ENCODE measurements around the gene ADAMTSL1.
"Not testable (repeated sequence)": the region's sequence is repeated elsewhere in the genome, so short reads cannot be mapped to it uniquely, and the experiment has no call there.

ADAMTSL1 gene

DNA sequence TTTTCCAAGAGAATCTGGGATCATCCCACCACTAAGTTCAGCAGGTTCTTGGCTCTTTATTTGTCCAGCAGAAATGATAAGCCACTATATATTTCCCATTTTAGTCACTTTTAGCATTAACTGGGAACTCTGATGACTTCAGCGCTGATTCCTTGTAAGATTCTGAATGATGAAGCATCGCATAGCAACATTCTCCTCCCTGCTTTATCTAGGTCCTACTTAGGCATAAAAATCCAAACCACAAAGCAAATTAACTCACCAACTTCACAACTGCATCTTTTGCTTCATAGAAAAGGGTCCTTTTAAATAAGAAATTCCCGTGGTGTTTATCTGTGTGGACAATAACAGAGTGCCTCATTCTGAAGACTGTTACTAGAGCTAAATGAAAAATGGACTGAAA lies 355.1 kb downstream of the ADAMTSL1 start:
- no peak for DNase-seq

DNA sequence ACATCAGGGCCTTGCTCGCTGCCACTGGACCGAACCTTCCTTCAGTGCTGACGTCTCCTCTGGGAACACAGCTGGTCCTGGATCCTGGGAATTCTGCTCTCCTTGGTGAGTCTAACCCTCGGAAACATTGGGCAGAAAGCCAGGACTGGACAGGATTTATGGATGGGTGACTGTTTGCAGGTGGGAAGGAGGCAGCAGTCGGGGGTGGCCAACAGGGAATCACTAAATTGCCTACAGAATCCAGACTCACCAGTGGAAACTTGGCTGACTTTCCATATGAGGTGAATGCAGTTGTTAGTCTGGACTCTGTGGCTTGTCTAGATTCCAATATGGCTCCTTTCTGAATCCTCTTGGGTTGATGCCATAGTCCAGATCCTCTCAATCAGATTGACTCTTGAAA lies 355.9 kb downstream of the ADAMTSL1 start:
- DNase-seq = no peak

DNA sequence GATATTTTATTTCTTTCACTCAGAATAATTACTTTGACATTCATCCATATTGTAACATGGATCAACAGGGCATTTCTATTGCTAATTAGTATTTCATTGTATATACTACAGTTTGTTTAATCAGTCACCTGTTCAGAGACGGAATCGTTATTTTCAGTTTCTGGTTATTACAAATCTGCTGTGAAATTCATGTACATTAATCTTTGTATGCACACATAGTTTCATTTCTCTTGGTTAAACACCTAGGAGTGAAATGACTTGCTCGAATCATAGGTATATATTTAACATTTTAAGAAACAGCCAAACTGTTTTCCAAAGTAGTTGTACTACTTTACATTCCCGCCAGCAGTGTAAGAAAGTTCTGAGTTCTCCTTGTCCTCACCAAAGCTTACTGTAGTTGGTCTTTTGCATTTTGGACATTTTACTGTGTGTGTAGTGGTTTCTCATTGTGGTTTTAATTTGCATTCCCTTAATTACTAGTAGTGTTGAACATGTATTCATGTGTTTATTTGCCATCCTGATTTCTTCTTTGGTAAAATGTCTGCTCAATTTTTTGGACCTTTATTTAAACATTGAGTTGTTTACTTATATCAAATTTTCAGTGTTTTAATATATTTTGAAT lies 360.9 kb downstream of the ADAMTSL1 start:
- DNase-seq = no peak

DNA sequence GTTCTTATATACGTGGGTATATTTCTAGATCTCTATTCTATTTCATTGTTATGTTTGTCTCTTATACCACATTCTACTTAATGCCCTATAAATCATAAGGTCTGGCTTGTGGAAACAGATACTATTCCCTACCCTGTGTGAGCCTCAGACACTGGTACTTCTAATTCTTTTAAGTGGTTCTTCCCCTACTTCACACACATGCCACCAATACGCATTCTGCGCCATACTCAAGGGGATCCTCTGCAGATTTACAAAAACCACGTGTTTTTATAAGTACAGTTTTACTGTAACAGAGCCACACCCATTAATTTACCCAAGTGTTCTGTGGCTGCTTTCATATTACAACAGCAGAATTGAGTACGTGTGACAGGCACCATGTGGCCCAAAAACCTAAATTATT lies 363.4 kb downstream of the ADAMTSL1 start:
- no peak for DNase-seq

DNA sequence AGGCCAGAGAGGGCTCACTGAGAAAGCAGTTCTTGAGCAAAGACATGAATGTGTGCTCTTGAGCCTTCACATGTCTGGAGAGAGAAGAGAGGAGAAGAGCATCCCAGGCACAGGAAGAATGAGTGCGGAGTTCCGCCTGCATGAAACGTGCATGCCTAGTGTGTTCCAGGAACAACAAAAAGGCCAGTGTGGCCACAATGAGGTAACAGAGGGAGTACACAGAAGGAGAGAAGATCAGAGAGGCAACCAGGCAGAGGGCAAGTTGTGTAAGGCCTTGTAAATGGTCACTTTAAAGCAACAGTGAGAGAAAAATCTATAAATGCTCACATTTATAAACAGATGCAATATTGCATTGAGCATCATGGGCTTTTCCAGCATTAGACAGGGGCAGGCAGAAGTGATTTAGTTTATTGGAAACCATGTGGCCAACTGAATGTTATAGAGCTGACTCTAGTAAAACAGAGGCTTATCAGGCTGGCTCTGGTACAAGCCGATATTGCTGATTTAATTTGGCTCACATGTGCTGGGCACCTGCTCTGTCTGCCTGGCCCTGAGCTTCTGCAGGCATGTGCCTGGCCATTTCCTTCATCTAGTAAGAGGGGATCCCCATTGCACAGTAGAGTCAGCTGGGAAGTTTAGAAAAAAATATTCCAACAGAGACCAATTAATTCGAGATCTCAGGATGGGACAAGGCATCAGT lies 373.8 kb downstream of the ADAMTSL1 start:
- no peak for DNase-seq

DNA sequence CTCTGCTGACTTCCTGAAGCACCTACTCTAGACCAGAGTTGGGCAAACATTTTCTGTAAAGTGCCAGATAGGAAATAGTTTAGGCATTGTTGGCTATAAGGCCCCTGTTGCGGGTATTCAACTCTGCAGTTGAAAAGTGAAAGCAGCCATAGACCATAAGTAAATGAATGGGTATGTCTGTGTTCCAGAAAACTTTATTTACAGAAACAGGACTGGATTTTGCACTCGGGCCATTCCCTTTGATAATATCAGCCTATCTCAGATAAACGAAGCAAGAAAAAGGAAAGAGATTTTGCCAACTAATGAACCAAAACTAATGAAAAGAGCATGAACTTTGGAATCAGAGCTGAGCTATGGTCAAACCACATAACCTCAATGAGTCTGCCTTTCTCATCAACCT lies 374.7 kb downstream of the ADAMTSL1 start:
- DNase-seq = no peak

DNA sequence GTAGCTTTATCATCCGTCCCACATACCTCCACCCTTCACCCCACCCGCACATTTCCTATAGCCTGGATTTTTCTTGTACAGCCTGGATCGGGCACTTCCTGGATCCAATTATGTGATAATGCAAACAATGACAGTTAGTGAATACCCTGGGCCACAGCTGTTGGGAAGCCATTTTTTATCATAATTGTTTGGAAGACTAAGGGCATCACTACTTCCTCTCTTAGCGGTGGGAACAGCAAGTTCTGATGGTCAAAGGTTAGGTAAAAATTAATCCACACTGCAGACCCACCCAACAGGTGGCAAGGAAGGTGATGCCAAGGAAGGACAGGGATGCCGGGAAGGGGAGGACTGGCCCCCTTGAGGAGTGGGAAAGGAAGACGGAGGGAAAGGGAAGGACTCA lies 375.3 kb downstream of the ADAMTSL1 start:
- DNase-seq = no peak

DNA sequence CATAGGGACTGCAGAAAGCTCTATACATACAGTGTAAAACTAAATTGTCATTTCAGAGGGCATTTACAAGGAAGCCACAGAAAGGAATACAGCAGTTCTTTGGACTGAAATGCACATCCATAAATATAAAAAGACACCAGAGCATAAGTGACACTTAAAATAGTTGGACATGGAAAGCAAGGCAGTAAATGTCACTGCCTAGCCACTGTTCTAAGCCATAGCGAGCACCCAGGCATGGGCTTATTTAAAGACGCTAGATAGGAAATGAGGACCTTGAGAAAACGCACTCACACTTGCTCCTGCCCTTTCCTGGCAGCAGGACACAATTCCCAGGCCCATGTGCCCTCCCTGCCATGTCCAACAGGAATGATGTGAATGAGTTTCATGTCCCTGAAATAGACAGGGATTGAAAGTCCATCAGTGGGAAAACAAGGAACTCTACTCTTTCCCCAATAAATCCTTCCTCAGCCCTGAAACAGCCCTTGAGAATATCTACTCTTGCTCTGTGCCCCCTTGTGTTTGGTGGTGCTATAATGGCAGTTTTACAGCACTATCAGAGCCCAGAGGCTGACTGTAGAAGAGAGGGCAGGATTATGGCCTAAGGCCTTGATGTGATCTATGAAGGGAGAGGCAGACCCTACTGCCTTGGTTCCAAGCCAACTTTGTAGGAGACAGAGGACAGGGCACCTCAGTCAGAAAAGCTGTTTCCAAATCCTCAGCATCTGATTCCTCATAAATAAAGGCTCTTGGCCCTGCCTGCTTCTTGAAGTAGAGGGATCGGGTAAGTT lies 376.1 kb downstream of the ADAMTSL1 start:
- DNase-seq = no peak

DNA sequence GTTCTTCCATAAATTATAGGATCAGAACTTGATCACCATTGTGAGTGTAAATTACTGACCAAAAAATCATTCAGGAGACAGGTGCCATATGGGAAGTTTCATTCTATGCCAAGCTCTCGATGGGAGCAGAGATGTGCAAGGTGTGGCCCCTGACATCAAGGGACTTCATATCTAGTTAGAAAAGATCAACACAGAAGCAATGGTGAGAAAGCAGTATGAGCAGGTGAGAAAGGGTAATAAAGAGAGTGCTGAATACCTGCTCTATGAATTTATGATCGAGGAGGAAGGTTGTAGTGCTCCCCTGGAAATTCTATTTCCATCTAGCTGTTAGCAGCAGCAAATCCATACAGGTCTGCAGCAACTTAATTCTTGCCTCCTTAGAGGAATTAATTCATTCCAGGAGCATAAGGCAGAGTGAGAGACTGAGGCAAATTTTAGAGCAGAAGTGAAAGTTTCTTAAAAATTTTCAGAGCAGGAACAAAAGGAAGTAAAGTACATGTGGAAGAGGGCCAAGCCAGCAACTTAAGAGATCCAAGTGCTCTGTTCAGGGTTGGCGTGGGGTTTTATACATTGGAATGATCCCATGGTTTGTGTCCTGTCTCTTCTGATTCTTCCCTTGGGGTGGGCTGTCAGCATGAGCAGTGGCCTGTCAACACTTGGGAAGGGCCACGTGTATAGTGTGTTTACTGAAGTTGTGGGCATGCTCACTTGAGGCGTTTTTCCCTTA lies 377.3 kb downstream of the ADAMTSL1 start:
- DNase-seq = no peak

DNA sequence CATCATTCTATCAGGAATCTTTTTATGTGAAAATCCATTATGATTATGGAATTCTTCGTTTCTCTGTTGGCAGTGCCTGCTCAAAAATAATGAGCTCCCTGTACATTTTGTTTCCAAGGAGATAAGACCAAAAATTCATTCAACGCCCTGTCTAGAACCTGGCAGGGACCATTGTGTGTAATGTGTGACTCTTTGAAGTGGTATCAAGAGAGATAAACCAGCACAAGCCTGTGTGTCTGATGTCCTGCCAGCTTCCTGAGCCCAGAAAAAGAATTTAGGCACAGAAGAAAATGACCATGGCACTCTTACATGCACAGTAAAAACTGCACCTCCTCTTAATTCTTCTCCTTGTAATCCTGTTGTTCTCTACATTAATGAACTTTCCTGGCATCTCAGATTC lies 381.7 kb downstream of the ADAMTSL1 start:
- no peak for DNase-seq

DNA sequence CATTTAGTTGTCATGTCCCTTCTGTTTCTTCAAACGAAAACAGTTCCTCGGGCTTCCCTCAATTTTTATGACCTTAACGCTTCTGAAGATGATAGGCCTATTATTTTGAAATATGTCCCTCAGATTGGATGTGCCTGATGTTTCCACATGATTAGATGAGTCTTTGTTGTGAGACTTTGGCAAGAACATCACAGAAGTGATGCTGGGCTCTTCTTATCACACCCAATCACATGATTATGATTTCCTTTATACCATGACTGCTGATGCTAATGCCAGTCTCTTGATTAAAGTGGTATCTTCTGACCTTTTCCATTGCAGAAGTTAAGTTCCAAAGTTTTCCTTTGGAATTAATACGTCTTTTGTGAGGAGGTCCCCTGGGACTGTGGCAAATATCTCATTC lies 383.4 kb downstream of the ADAMTSL1 start:
- no peak for DNase-seq

DNA sequence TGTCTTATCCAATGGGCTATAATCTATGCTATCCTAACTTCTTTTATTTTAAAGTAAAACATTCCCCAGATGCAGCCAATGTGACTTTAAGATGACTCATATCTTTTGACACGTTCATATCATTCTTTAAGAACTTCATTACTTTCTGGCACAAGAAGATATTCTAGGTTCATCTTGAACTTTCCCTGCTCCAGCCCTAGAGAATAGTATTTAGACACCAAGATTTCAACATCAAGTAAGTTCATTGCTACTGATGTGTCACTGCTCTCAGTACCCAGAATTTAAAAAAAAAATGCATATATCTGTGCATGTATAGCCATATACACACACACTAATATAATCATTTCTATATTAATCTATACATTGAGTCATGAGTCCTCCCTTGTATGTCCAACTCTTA lies 383.8 kb downstream of the ADAMTSL1 start:
- DNase-seq = no peak

DNA sequence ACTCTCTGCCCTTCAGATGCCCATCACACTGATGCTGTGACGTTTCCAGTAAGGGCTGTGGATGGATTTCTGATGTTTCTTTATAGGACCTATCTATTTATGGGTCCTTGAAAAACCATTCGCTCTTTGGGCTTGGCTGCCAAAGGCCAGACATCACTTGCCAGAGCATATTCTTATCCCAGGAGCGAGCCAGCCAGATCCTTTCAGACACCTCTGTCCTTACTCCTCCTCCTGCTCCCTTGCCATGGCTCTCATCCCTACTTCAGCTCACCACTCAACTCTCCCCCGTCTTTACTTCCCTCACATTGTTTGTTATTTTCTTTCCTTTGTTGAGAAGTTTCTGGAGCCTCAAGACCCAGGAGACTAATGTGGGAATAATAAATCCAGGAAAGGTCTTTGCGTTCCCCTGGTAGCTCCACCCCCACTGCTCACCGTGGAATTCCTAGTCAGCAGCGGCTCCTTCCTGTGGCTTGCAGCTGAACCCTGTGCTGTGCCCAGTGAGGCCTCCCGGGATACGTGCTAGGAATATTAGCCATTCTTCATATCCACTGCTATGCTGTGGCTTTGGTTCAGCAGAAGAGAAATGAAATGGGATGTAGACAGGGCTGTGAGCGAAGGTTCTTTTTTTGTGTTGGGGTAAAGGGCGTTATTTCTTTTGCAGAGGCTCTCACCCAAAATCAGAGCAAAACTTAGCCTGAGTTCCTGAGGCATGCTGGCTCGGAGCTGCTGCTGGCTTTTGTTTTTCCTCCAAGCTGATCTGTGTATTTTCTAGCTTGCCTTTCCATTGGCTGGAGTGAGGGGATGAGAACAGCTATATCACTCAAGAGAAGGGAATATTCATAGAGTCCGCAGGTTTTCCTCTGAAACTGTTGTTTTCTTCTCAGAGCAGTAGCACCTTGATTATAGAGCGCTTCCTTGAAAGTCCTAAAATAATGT lies 387.9 kb downstream of the ADAMTSL1 start:
- no peak for DNase-seq

DNA sequence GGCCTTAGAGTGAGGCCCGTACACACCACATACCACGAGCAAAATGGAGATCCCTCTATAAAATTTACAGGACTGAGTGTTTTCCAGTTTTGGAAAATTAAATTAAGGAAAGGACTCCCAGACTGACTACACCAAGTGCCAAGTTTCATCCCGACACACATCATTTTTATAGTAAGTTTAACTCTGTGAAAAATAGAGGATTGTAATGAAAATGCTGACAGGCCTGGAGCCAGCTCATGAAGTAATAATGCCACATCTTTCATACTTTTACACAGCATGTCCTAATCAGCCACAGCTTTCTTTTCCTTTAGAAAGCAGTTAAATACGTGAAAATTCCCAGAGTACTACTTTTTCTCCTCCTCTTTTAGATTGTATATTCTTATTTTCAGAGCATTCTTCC lies 389.8 kb downstream of the ADAMTSL1 start:
- DNase-seq = no peak

DNA sequence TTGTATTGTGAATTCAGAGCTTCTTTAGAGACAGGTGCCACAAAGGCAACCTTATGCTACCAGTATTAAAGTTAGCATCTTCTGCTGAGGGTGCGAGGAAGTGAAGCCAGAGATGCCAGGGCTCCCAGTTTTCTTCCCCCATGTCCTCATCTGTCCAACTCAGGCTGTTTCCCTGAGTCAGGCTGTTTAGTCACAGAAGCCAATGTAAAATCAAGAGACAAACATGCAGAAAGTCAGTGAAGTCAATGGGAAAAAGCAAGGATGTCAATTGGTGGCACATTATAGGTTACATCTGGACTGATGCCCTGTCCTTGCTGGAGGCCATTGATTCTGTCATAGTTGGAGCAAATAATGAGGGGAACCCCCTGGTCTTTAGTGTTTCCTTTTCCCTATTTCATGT lies 390.6 kb downstream of the ADAMTSL1 start:
- DNase-seq = no peak

DNA sequence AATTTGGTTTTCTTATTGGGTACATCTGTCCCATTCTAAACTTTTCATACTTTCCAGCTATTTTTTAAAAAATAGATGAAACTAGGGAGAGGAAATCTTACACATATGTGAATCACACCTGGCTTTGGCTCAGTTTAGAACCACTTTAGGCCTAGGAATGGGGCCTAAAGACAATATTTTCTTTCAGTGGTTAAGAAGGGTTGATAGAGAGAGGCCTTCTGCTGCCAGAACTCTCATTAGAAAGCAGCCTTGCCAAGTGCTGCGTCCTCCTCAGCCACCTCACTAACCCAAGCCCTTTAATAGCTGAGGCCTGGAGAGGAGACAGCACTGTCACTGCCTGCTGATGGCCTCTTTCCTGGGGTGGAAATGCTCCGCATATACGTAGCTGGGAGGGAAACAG lies 391.6 kb downstream of the ADAMTSL1 start:
- no peak for DNase-seq

DNA sequence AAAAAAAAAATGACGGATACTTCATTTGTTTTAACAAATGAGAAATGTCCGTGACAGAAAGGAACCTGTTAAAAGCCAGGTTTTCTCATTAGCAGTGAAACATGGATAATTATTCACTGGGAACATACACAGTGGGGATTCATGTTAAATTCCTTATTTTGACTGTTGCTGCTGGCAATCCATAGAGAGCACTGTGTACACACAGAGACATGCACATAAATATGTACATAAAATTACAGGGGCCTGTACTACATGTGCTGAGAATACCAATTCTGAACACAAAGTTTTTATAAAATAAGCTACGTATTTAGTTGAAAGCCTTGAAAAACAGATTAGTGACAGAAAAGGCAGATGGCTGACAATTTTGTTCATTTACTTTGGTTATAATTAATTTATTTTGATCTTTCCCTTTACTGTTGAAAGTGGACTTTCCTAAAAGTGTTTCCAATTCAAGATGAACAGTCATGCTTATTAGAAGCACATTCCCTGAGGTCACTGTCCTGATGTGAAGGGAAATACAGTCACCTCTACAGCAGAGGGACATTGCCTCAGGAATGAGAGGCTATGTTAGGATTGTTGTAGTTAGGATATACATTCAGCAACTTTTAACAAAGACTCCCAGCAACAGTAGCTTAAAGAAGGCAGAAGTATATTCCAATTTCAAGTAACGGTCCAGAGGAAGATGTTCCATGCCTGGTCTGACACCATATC lies 392.3 kb downstream of the ADAMTSL1 start:
- no peak for DNase-seq

DNA sequence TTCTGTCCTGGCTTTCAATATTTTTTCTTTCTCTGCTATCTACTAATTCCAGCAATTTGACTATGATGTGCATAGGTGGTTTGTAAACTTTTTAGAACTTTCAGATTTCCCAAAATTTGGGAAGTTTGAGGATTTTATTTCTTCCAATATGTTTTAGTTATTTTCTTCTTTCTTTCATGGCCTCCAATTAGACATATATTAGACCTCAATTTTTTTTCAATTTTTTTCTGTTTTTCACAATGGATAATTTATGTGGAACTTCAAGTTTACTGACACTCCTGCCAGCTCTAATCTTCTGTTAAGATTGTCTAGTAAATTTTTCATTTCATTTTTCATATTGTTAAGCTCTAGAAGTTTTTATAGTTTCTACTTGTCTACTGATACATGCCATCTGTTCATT lies 395.8 kb downstream of the ADAMTSL1 start:
- DNase-seq = no peak

DNA sequence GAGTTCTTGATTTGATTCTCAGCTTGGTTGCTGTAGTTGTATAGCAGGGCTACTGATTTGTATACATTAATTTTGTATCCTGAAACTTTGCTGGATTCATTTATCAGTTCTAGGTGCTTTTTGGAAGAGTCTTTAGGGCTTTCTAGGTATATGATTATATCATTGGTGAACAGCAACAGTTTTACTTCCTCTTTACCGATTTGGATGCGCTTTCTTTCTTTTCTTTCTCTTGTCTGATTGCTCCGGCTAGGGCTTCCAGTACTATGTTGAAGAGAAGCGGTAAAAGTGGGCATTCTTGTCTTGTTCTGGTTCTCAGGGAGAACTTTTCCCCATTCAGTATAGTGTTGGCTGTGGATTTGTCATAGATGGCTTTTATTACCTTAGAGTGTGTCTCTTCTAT lies 400.1 kb downstream of the ADAMTSL1 start:
- no peak for DNase-seq

DNA sequence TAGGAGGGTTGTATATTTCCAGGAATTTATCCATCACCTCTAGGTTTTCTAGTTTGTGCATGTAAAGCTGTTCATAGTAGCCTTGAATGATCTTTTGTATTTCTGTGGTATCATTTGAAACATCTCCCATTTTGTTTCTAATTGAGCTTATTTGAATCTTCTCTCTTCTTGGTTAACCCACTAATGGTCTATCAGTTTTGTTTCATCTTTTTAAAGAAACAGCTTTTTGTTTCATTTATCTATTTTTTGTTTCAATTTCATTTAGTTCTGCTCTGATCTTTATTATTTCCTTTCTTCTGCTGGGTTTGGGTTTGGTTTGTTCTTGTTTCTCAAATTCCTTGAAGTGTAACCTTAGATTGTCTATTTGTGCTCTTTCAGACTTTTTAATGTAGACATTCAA lies 401.0 kb downstream of the ADAMTSL1 start:
- not testable (repeated sequence) for DNase-seq

DNA sequence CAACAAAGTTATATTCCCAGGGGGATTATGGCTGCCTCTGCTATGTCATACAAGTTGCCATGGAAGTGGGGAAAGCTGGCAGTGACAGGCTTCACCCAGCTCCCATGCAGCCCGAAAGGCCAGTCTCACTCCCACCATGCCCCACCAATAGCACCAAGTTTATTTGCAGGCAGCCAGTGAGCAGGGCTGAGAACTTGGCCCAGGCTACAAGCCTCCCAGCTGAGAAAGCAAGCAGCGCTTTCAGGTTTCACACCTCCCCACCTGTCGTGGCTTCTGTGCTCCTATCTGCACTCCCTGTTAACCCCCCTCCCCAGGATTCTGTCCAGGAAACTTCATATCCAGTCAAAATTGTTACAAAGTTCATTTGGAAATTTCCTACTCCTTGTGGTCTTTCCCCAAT lies 404.0 kb downstream of the ADAMTSL1 start:
- DNase-seq = no peak

DNA sequence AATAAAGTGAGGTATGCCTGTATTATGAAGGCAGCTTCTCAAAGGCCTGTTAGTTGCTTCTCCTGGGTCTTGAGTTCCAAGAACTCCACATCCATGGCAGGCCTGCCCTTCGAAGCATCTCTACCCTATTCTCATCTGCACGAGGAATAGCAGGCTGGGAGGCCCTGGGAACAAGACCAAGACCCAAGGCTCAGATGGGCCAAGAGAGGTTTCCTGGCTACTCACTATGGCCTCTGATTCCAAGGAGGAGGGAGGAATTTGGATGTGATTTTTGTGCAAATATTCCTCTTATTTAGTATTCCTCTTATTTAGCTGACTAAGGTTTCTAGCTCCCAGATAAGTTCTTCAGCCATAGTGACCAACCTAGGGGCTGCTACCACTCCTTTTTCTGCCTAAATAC lies 407.8 kb downstream of the ADAMTSL1 start:
- DNase-seq = no peak

Data from T1000 (cell line).